Measurements from ENCODE around the gene CARF.

DNA sequence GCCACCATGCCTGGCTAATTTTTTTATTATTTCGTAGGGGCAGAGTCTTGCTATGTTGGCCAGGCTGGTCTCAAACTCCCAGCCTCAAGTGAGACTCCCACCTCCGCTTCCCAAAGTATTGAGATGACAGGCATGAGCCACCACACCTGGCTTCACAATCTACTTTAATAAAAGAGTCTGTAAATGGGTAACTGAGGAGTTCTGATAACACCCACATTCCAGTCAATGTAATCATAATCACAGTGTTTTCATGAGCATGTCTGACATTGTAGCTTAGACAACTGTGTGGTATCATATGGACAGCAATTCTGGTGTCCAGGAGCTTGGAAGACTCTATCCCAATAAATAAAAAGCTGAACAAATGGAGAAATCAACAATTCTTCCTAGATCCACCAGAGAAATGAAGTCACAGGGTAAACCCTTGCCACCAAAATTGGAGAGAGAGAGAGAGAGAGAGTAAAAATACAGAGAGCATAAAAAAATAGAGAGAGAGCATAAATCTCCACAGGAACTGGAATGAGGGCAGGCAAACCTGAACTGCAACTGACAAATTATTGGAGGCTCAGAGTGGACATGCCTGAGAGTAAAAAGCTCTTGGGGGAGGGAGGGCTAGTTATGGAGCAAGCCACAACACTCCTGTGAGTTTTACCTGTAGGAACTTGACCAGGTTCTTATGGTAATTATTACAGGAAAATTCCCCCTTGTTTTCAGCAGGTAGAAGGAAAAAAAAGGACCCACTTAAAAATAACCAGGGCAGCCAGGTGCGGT is 90.2 kb downstream of the CARF start:
- no peak for TF ChIP-seq POLR2AphosphoS5 (IDR thresholded peaks at IDR 0.05; ENCODE audit: low read depth, low read length)
- TF ChIP-seq, protein P1, sequence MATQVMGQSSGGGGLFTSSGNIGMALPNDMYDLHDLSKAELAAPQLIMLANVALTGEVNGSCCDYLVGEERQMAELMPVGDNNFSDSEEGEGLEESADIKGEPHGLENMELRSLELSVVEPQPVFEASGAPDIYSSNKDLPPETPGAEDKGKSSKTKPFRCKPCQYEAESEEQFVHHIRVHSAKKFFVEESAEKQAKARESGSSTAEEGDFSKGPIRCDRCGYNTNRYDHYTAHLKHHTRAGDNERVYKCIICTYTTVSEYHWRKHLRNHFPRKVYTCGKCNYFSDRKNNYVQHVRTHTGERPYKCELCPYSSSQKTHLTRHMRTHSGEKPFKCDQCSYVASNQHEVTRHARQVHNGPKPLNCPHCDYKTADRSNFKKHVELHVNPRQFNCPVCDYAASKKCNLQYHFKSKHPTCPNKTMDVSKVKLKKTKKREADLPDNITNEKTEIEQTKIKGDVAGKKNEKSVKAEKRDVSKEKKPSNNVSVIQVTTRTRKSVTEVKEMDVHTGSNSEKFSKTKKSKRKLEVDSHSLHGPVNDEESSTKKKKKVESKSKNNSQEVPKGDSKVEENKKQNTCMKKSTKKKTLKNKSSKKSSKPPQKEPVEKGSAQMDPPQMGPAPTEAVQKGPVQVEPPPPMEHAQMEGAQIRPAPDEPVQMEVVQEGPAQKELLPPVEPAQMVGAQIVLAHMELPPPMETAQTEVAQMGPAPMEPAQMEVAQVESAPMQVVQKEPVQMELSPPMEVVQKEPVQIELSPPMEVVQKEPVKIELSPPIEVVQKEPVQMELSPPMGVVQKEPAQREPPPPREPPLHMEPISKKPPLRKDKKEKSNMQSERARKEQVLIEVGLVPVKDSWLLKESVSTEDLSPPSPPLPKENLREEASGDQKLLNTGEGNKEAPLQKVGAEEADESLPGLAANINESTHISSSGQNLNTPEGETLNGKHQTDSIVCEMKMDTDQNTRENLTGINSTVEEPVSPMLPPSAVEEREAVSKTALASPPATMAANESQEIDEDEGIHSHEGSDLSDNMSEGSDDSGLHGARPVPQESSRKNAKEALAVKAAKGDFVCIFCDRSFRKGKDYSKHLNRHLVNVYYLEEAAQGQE (IDR thresholded peaks at IDR 0.05; ENCODE audit: insufficient read depth in 1 of 2, low read depth in 2 of 2, low read length in 2 of 2): no peak
- no peak for TF ChIP-seq SIN3A (IDR thresholded peaks at IDR 0.05; ENCODE audit: borderline replicate concordance, insufficient read depth, low read length)
- no peak for TF ChIP-seq TAF1 (IDR thresholded peaks at IDR 0.05; ENCODE audit: borderline replicate concordance, insufficient read depth, low read length)

Data from PFSK-1 (cell line).